ENCODE data around the gene NFE2L3. TPM values are rescaled to one million over a fixed set of nuclear protein-coding genes. Genes with fewer than 3 reads are reported as not detected.
A peak's percentile ranks its signal among the peaks of the same experiment; 100 is the strongest.
"Not testable (repeated sequence)": the region's sequence is repeated elsewhere in the genome, so short reads cannot be mapped to it uniquely, and the experiment has no call there.

Gene NFE2L3, protein sequence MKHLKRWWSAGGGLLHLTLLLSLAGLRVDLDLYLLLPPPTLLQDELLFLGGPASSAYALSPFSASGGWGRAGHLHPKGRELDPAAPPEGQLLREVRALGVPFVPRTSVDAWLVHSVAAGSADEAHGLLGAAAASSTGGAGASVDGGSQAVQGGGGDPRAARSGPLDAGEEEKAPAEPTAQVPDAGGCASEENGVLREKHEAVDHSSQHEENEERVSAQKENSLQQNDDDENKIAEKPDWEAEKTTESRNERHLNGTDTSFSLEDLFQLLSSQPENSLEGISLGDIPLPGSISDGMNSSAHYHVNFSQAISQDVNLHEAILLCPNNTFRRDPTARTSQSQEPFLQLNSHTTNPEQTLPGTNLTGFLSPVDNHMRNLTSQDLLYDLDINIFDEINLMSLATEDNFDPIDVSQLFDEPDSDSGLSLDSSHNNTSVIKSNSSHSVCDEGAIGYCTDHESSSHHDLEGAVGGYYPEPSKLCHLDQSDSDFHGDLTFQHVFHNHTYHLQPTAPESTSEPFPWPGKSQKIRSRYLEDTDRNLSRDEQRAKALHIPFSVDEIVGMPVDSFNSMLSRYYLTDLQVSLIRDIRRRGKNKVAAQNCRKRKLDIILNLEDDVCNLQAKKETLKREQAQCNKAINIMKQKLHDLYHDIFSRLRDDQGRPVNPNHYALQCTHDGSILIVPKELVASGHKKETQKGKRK
- total RNA-seq (2014; rRNA removed; shearing (Covaris generic)), result 69.0 and 118 TPM in 2 replicates

DNA sequence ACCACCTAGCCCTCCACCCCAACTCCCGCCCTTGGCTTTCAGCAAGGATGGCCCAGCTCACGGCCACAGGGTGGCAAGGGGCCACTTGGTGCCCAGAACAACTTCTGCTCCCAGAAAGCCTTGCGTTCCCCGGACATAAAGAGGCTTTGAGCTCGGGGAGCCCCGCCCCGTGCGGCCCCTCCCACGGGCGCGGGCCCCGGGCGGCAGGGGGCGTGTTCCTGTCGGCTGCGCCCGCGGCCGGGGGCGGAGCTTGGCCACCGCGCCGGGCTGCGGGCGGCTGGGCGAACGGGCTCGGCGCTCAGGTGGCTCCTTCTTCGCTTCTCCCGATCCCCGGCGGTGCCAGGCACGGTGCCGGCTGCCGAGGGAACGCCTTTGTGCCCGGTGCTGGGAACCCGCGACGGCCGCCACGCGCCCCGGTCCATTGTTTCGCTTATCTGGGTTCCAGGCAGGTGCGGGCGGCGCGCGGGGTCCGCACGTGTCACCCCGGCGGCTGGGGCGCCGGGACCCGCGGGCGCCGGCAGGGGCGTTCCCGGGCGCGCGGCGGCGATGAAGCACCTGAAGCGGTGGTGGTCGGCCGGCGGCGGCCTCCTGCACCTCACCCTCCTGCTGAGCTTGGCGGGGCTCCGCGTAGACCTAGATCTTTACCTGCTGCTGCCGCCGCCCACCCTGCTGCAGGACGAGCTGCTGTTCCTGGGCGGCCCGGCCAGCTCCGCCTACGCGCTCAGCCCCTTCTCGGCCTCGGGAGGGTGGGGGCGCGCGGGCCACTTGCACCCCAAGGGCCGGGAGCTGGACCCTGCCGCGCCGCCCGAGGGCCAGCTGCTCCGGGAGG, at the start of gene NFE2L3:
Gene NFE2L3 (plus strand): TSS at position 246 of the 829 bp plus-strand sequence. CDS start 301 bp downstream, at position 547.
- H3K4me3 ChIP-seq (ENCODE audit: insufficient read depth, low read depth, low read length), result peak within 1 kb of the TSS; percentile 84
- H3K27me3 ChIP-seq (ENCODE audit: control insufficient read depth, insufficient read depth, low read length), result no peaks in the 10 kb centered on the region
- peak; percentile 96 for DNase-seq
- peaks cover 2% of the 10 kb centered on the region for H3K36me3 ChIP-seq (replicated peaks; ENCODE audit: control insufficient read depth, insufficient read depth, low read length)

DNA sequence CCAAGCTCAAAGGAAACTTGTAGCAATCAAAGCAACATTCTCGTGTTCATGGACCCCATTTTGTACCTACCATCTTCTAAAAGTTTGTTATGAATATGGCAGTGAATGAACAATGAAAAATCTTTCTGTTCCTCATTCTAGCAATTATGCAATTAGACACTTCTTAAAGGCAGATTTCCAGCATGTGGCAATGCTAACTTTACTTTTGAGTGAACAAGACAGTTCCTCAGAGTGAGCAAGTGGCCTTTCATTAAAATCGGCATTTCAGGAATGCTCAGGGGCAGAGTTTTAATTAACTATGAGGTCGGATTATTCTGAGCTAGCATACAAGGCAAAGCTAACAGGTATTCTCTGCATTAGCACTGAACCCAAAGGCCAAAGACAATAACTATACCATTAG, 48.4 kb upstream of the NFE2L3 start:
- no peaks in the 10 kb centered on the region for H3K36me3 ChIP-seq (replicated peaks; ENCODE audit: control insufficient read depth, insufficient read depth, low read length)
- H3K4me3 ChIP-seq (ENCODE audit: insufficient read depth, low read depth, low read length), result no peak overlapping the region
- DNase-seq, result no peak

DNA sequence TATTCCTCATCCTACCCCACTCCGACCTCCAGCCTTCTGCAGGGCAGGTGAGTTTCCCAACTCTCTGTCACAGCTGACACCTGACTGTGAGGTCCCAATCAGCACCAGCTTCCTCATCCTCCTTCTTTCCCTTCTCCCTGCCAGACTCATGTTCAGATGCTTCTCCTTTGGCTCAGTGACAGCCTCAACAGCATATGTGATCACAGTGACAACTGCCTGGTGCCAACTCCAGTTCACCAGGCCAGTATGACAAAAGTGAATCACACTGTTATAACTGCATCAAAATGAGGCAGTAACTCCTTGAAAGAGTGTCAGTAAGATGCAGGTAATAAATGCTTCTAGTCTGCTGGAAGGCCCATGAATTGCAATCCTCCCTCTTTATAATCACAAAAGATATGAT, 46.8 kb upstream of the NFE2L3 start:
- no peaks in the 10 kb centered on the region for H3K27me3 ChIP-seq (ENCODE audit: control insufficient read depth, insufficient read depth, low read length)
- no peaks in the 10 kb centered on the region for H3K36me3 ChIP-seq (replicated peaks; ENCODE audit: control insufficient read depth, insufficient read depth, low read length)
- DNase-seq, result no peak
- no peak overlapping the region for H3K4me3 ChIP-seq (ENCODE audit: insufficient read depth, low read depth, low read length)

More for the DNA sequence above, 48.4 kb upstream of the NFE2L3 start:
- H3K27me3 ChIP-seq (ENCODE audit: control insufficient read depth, insufficient read depth, low read length), result no peaks in the 10 kb centered on the region

DNA sequence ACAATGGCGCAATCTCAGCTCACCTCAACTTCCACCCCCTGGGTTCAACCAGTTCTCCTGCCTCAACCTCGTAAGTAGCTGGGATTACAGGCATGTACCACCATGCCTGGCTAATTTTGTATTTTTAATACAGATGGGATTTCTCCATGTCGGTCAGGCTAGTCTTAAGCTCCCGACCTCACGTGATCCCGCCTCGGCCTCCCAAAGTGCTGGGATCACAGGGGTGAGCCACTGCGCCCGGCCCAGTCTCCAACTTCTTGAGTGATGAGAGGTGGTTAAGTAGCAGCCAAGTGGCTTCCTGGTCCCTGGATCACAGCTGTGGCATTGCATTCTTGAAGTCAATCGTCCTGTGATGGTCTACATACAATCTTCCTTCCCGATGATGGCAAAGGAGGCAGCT, 46.1 kb upstream of the NFE2L3 start:
- H3K4me3 ChIP-seq (ENCODE audit: insufficient read depth, low read depth, low read length), result no peak overlapping the region
- no peak for DNase-seq
- H3K36me3 ChIP-seq (replicated peaks; ENCODE audit: control insufficient read depth, insufficient read depth, low read length), result no peaks in the 10 kb centered on the region
- H3K27me3 ChIP-seq (ENCODE audit: control insufficient read depth, insufficient read depth, low read length), result no peaks in the 10 kb centered on the region

DNA sequence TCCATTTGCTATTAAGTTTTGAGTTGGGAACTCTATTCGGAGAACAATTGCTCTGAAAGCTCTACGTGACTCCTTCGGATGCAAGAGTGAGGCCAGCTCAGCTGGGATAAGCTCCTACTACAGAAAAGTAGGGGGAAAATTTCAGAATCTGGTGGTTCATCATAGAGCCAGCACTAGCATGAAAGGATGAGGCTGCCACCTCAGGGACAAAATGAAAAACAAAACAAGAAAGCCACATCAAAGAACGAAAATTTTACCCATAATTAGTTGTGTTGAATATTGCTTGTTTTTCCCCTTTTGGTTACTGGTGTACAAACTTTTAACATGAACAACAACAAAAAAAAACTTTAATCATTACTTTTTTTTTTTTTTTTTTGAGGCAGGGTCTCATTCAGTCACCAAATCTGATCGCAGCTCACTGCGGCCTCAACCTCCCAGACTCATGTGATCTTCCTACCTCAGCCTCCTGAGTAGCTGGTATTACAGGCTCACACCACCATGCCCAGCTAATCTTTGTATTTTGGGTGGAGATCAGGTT, 39.7 kb upstream of the NFE2L3 start:
- Histone ChIP-seq H3K27me3 (ENCODE audit: control insufficient read depth, insufficient read depth, low read length) (no peaks in the 10 kb centered on the region), H3K36me3 (replicated peaks; ENCODE audit: control insufficient read depth, insufficient read depth, low read length) (no peaks in the 10 kb centered on the region), H3K4me3 (ENCODE audit: insufficient read depth, low read depth, low read length) (no peak overlapping the region)
- no peak for DNase-seq

DNA sequence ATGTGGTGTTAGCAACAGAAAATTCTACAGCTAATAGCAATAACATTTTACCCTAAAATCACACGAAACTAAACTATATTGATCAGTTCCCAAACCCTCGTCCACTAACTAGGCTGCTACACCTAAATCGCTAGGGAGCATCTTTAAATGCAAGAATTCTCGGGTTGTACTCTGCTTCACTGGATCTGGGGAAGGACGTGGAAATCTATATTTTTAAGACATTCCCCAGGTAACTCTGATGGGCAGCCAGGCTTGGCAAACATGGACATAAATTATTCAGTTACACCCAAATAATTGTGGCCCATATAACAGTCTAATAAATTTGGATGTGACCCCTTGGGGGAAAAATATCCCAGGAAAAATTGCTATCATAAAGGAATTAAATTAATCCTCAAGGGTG, 36.3 kb upstream of the NFE2L3 start:
- no peaks in the 10 kb centered on the region for H3K27me3 ChIP-seq (ENCODE audit: control insufficient read depth, insufficient read depth, low read length)
- DNase-seq, result no peak
- H3K4me3 ChIP-seq (ENCODE audit: insufficient read depth, low read depth, low read length), result no peak overlapping the region
- H3K36me3 ChIP-seq (replicated peaks; ENCODE audit: control insufficient read depth, insufficient read depth, low read length), result no peaks in the 10 kb centered on the region

DNA sequence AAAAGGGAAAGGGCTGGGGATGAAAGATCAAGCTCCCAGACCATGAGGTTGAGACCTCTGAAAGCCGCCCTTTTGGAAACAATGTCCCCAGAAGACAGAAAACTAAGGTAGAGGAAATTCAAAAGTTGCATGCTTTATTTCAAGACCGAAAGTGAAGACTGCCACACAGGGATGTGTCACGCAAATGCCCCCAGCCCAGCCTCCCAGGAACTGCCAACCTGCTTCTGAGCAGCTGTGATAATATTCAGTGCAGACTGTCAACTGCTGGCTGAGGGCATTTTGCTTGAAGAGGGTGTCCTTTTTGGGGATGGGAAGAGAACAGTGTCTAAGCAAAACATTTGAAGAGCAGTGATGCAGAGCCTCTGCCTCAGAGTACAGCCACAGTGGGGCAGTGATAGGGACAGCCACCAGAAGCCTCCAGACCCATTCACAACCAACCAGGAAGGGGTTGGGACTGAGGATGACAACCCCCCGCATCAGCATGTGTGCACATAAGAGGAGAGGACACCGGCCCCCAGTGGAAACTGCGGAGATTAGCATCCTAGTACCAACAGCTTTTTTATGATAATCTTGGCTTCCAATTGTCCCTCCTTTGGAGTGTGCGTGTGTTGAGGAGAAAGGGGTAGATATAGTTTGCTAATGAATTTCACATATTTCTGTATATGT, 34.7 kb upstream of the NFE2L3 start:
- peak; percentile 47 for DNase-seq
- no peaks in the 10 kb centered on the region for H3K36me3 ChIP-seq (replicated peaks; ENCODE audit: control insufficient read depth, insufficient read depth, low read length)
- no peaks in the 10 kb centered on the region for H3K27me3 ChIP-seq (ENCODE audit: control insufficient read depth, insufficient read depth, low read length)
- no peak overlapping the region for H3K4me3 ChIP-seq (ENCODE audit: insufficient read depth, low read depth, low read length)

DNA sequence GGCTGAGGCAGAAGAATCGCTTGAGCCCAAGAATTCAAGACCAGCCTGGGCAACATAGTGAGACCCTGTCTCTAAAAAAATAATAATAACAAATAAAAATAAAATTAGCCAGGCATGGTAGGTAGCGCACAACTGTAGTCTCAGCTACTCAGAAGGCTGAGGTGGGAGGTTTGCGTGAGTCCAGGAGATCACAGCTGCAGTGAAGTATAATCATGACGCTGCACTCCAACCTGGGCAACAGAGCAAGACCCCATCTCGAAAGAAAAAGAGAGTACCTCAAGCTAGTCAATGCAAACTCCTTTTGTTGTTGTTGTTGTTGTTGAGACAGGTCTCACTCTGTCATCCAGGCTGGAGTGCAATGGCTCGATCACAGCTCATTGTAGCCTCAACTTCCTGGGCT, 34.0 kb upstream of the NFE2L3 start:
- DNase-seq, result no peak
- no peaks in the 10 kb centered on the region for H3K36me3 ChIP-seq (replicated peaks; ENCODE audit: control insufficient read depth, insufficient read depth, low read length)
- no peak overlapping the region for H3K4me3 ChIP-seq (ENCODE audit: insufficient read depth, low read depth, low read length)
- H3K27me3 ChIP-seq (ENCODE audit: control insufficient read depth, insufficient read depth, low read length), result no peaks in the 10 kb centered on the region

DNA sequence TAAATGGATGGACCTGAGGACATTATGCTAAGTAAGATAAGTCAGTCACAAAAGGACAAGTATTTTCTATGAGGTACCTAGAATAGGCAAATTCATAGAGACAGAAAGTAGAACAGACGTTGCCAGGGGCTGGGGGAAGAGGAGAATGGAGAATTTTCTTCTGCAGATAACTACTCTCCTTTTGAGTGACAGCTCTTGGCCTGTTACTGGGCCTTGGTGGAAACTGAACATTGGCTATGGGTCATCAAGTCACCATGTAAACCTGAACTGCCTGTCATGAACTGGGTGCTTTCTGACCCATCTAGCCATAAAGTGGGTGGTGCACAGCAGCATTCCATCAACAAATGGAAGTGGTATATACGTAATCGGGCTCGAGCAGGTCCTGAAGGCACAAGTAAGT, 29.3 kb upstream of the NFE2L3 start:
- Histone ChIP-seq H3K27me3 (ENCODE audit: control insufficient read depth, insufficient read depth, low read length) (no peaks in the 10 kb centered on the region), H3K36me3 (replicated peaks; ENCODE audit: control insufficient read depth, insufficient read depth, low read length) (no peaks in the 10 kb centered on the region), H3K4me3 (ENCODE audit: insufficient read depth, low read depth, low read length) (no peak overlapping the region)
- no peak for DNase-seq

DNA sequence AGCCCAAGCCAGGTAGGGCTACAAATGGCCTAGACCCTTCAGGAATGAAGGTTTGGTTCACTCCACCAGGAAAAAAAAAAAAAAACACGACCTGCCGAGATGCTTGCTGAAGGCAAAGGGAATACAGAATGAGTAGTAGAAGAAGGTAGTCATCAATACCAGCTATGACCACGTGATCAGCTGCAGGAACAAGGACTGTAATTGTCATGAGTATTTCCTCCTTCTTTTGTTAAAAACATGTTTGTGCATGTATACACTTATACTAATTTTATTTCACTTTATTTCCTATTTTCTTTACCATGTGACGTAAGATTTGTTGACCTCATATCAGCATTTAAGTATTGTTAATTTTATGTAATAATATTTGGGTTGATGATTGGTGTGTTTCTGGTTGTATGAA, 27.2 kb upstream of the NFE2L3 start:
- not testable (repeated sequence) for H3K27me3 ChIP-seq (ENCODE audit: control insufficient read depth, insufficient read depth, low read length); DNase-seq; H3K36me3 ChIP-seq (replicated peaks; ENCODE audit: control insufficient read depth, insufficient read depth, low read length); H3K4me3 ChIP-seq (ENCODE audit: insufficient read depth, low read depth, low read length)

DNA sequence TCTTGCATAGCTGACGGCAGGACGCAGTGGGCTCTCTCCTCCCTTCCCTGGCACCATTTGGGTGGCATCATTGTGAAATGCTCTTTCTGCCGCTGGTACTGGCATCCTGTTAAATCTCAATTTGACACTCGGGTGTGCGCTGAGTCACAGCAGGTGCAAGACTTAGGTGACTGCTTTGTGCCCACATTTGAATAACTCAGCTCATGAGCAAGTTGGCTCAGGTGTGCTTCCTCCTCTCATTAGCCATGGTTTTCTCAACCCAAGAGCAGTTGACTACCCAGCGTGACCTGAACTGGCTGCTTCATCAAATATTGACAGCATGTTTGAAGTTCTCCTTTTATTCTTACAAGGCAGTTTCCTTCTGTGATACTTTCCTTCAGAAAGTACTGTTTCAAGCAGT, 24.6 kb upstream of the NFE2L3 start:
- no peak for DNase-seq
- no peak overlapping the region for H3K4me3 ChIP-seq (ENCODE audit: insufficient read depth, low read depth, low read length)
- H3K36me3 ChIP-seq (replicated peaks; ENCODE audit: control insufficient read depth, insufficient read depth, low read length), result no peaks in the 10 kb centered on the region
- no peaks in the 10 kb centered on the region for H3K27me3 ChIP-seq (ENCODE audit: control insufficient read depth, insufficient read depth, low read length)

DNA sequence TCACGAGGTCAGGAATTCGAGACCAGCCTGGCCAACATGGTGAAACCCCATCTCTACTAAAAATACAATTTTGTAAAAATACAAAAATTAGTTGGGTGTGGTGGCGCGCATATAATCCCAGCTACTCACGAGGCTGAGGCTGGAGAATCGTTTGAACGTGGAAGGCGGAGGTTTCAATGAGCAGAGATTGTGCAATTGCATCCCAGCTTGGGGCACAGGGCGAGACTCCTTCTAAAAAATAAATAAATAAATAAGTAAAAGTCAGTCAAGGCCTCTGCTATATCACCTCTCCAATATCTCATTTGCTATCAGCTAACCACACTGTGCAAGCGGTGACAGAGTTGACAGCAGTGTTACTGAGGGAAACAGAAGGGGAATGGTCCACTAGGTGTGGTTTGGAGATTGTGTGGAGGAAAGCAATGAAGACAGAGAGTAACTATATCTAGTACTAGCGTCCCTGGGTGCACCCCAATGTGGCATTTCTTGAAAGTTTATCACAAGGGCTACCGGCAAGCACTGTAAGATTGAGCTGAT, 20.9 kb upstream of the NFE2L3 start:
- DNase-seq, result no peak
- H3K36me3 ChIP-seq (replicated peaks; ENCODE audit: control insufficient read depth, insufficient read depth, low read length), result no peaks in the 10 kb centered on the region
- H3K27me3 ChIP-seq (ENCODE audit: control insufficient read depth, insufficient read depth, low read length), result no peaks in the 10 kb centered on the region
- H3K4me3 ChIP-seq (ENCODE audit: insufficient read depth, low read depth, low read length), result no peak overlapping the region

DNA sequence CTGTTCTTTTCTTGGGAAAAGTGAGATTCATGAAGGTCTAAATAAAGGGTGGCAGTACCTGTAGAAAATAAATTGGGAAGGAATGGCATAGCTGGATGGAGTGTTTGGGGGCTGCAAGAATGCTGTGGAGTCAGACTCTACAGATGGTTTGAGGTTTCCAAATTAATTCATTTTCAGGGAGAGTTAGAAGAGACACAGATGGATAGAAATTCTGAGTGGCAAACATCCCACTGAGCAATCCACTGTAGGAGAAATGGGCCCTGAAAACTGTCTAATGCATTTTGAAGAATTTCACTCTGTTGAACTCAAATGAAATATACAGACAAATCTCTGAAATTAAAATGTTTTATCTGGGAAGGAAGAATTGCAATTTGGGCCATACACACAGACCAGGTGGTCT, 16.9 kb upstream of the NFE2L3 start:
- DNase-seq, result no peak
- Histone ChIP-seq H3K4me3 (ENCODE audit: insufficient read depth, low read depth, low read length) (no peak overlapping the region), H3K27me3 (ENCODE audit: control insufficient read depth, insufficient read depth, low read length) (no peaks in the 10 kb centered on the region), H3K36me3 (replicated peaks; ENCODE audit: control insufficient read depth, insufficient read depth, low read length) (no peaks in the 10 kb centered on the region)

DNA sequence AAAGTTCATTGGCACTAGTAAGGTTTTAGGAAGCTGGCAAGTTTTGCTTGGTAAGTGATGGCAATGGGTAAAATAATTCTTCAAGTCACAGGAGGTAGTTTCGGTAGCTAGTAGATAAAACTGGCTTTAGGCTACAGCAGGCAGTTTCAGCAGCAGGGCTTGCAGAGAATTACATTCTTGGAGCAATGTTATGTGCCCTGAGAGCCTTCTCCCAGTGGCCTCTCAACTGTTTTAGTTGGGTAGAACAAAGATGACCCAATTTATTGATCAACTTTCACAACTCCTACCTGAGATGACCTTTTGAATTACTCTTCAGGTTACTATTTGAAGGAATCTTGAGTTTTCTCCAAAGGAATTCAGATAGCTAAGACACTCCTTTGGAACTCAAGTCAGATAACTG, 16.4 kb upstream of the NFE2L3 start:
- no peak for DNase-seq
- Histone ChIP-seq H3K4me3 (ENCODE audit: insufficient read depth, low read depth, low read length) (no peak overlapping the region), H3K36me3 (replicated peaks; ENCODE audit: control insufficient read depth, insufficient read depth, low read length) (no peaks in the 10 kb centered on the region), H3K27me3 (ENCODE audit: control insufficient read depth, insufficient read depth, low read length) (no peaks in the 10 kb centered on the region)
